Neuronal stem cell (in vitro differentiated cells): ENCODE measurements around the gene RNF121.

Source experiments
- DNase-seq: peaks from one replicate; pipeline ENCODE4 v3.0.0-alpha.2; 2013; ENCODE audit warnings: low spot score
- H2AFZ ChIP-seq: one replicate; pipeline ENCODE4 v1.6.1; 2013; ENCODE audit warnings: mild to moderate bottlenecking, low read length, inconsistent platforms
- H2AK5ac ChIP-seq: 2 replicates; pipeline ENCODE4 v1.6.1; 2013; ENCODE audit warnings: low read depth, mild to moderate bottlenecking, inconsistent platforms, low read length, moderate library complexity, mixed read lengths
- H2BK120ac ChIP-seq: 2 replicates; pipeline ENCODE4 v1.6.1; 2013; ENCODE audit warnings: low read depth, mild to moderate bottlenecking, inconsistent platforms, low read length, moderate library complexity, mixed read lengths
- H2BK12ac ChIP-seq: one replicate; pipeline ENCODE4 v1.6.1; 2013; ENCODE audit warnings: low read length, inconsistent platforms
- H2BK15ac ChIP-seq: 2 replicates; pipeline ENCODE4 v1.6.1; 2013; ENCODE audit warnings: mild to moderate bottlenecking, low read length, inconsistent platforms, mixed read lengths
- H2BK5ac ChIP-seq: one replicate; pipeline ENCODE4 v1.6.1; 2013; ENCODE audit warnings: inconsistent platforms, mild to moderate bottlenecking, low read length, moderate library complexity
- H3K14ac ChIP-seq: one replicate; pipeline ENCODE4 v1.6.1; 2013; ENCODE audit warnings: low read length, inconsistent platforms
- H3K18ac ChIP-seq: 2 replicates; pipeline ENCODE4 v1.6.1; 2013; ENCODE audit warnings: low read length, inconsistent platforms
- H3K23ac ChIP-seq: 2 replicates; pipeline ENCODE4 v1.6.1; 2013; ENCODE audit warnings: low read depth, mild to moderate bottlenecking, mixed read lengths, low read length, inconsistent platforms; ENCODE audit not compliant: poor library complexity
- H3K27ac ChIP-seq: replicated peaks from 3 replicates; pipeline ENCODE4 v1.5.1; 2013; ENCODE audit warnings: low read length, inconsistent platforms
- H3K27me3 ChIP-seq, 3 experiments: 2 replicates each; pipeline ENCODE4 v1.6.1; 2013; ENCODE audit warnings: low read length in 3 of 3, mild to moderate bottlenecking in 2 of 3, inconsistent platforms in 1 of 3, low read depth in 1 of 3, mixed read lengths in 1 of 3, moderate library complexity in 1 of 3; ENCODE audit not compliant: control insufficient read depth in 3 of 3, insufficient read depth in 3 of 3
- H3K36me3 ChIP-seq, 2 donors: replicated peaks in 1 of 2; 2 replicates each; pipeline ENCODE4 v1.6.1; 2013; ENCODE audit warnings: low read length in 2 of 2; ENCODE audit not compliant: control insufficient read depth in 2 of 2, insufficient read depth in 2 of 2
- H3K4ac ChIP-seq: 2 replicates; pipeline ENCODE4 v1.6.1; 2013; ENCODE audit warnings: inconsistent platforms, mild to moderate bottlenecking, low read length, moderate library complexity
- H3K4me1 ChIP-seq, 2 donors: 1 replicate in 1 of 2; 2 replicates in 1 of 2; pipeline ENCODE4 v1.6.1; 2013; ENCODE audit warnings: low read length in 2 of 2, low read depth in 1 of 2; ENCODE audit not compliant: control insufficient read depth in 2 of 2, insufficient read depth in 1 of 2
- H3K4me2 ChIP-seq: one replicate; pipeline ENCODE4 v1.6.1; 2013; ENCODE audit warnings: mild to moderate bottlenecking, low read length, inconsistent platforms; ENCODE audit not compliant: insufficient read depth, poor library complexity, severe bottlenecking
- H3K4me3 ChIP-seq, 2 donors: 2 replicates each; pipeline ENCODE4 v1.5.1; 2013; ENCODE audit warnings: low read length in 2 of 2, mild to moderate bottlenecking in 2 of 2, inconsistent platforms in 1 of 2, moderate library complexity in 1 of 2
- H3K79me1 ChIP-seq: one replicate; pipeline ENCODE4 v1.6.1; 2013; ENCODE audit warnings: low read depth, mild to moderate bottlenecking, inconsistent platforms, low read length, moderate library complexity
- H3K9ac ChIP-seq: one replicate; pipeline ENCODE4 v1.6.1; 2013; ENCODE audit warnings: mild to moderate bottlenecking, low read depth, low read length, inconsistent platforms; ENCODE audit not compliant: poor library complexity
- H3K9me3 ChIP-seq, 2 donors: replicated peaks in 1 of 2; 2 replicates each; pipeline versions ENCODE3 to v1.6.1; 2013; ENCODE audit warnings: low read length in 2 of 2, mild to moderate bottlenecking in 2 of 2, inconsistent platforms in 1 of 2, low read depth in 1 of 2, mixed read lengths in 1 of 2, moderate library complexity in 1 of 2; ENCODE audit not compliant: control insufficient read depth in 2 of 2, insufficient read depth in 1 of 2
- H4K8ac ChIP-seq: one replicate; pipeline ENCODE4 v1.6.1; 2013; ENCODE audit warnings: low read depth, mild to moderate bottlenecking, inconsistent platforms, low read length, moderate library complexity
- H4K91ac ChIP-seq: one replicate; pipeline ENCODE4 v1.6.1; 2013; ENCODE audit warnings: low read length, low read depth, mild to moderate bottlenecking, inconsistent platforms; ENCODE audit not compliant: poor library complexity
- WGBS, 2 donors: extraction: QIAGEN DNeasy Blood & Tissue Kit; methylation state at CpG; one replicate each; pipeline ENCODE4 v1.1.7; 2013; ENCODE audit warnings: missing lambda C conversion rate in 2 of 2, mixed read lengths in 1 of 2; ENCODE audit not compliant: insufficient read length in 2 of 2, insufficient replicate concordance in 1 of 2; ENCODE audit errors: extremely low coverage in 2 of 2; 5-methylcytosine and 5-hydroxymethylcytosine counted together

RNF121 gene

DNA sequence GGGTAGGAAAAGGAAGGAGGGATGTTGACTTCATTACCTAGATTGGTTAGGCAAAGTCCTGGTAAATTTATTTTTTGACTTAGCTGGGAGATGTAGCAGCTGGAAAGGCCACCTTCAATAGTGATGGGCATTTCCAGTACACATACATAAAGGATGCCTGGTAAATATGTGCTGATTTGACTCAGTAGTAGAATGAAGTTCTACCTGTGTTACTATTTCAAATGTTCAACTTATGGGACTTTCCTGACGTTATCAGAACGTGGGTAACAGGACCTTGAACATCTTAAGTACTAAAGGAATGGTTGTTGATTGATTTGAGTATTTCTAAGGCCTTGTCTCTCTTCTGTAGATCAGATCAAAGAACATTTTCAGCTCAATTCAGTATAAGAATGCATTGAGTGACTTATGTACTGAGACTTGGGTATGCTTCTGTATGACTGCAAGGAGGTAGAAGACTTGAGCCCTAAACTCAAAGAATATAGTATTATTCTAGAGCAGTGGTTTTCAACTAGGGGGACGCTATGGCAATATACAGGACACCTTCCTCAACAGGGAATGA, 27.1 kb downstream of the RNF121 start:
- H3K4ac ChIP-seq, result no peak overlapping the region

DNA sequence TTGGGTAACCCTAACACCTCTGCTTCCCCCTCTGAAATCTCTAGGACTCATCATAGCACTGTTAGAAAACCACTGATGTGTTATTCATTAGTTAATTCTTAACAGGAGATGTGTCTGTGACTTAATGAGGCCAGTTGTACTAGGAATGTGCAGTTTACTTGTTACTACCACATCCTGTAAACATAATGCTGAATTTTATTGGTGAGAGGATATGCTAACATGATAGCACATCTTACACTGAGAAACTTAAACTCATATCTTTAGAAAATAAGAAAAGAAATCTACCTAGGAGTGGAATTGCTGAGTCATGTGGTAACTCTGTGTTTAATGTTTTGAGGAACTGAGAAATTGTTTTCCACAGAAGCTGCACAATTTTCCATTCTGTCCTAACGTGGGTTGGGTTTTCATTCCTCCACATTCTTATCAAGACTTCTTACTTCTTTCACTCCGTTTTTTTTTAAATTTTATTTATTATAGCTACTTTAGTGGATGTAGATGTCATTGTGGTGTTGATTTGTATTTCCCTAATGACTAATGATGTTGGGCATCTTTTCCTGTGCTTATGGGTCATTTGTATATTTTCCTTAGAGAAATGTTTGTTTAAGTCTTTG, 33.7 kb downstream of the RNF121 start:
- H4K91ac ChIP-seq, result no peak overlapping the region
- no peak overlapping the region for H2BK12ac ChIP-seq
- H3K27me3 ChIP-seq, result no peaks in the 10 kb centered on the region
- H3K18ac ChIP-seq, result no peak overlapping the region
- H2AFZ ChIP-seq, result no peak overlapping the region
- no peaks in the 10 kb centered on the region for H3K4me1 ChIP-seq
- no peak overlapping the region for H2AK5ac ChIP-seq
- H3K27ac ChIP-seq, result no peak overlapping the region
- H3K4ac ChIP-seq, result no peak overlapping the region
- H3K79me1 ChIP-seq, result no peaks in the 10 kb centered on the region
- H3K9me3 ChIP-seq, result peaks cover 3 to 12% of the 10 kb centered on the region in 2 donors
- no peak overlapping the region for H3K4me2 ChIP-seq
- H3K14ac ChIP-seq, result no peak overlapping the region
- no peak overlapping the region for H3K9ac ChIP-seq
- no peak overlapping the region for H3K23ac ChIP-seq
- H4K8ac ChIP-seq, result no peak overlapping the region
- H2BK15ac ChIP-seq, result no peak overlapping the region
- no peak overlapping the region for H2BK120ac ChIP-seq
- DNase-seq, result no peak
- peaks cover 4 to 66% of the 10 kb centered on the region in 2 donors for H3K36me3 ChIP-seq
- H3K4me3 ChIP-seq, result no peak overlapping the region
- H2BK5ac ChIP-seq, result no peak overlapping the region
- no CpG with 5 or more reads among the region's 2 CpGs for WGBS, 2 donors

More for the DNA sequence above, 27.1 kb downstream of the RNF121 start:
- Histone ChIP-seq H2BK15ac (no peak overlapping the region), H3K4me3 (no peak overlapping the region), H3K36me3 (peaks cover 4 to 20% of the 10 kb centered on the region in 2 donors), H3K9me3 (peaks cover 3% of the 10 kb centered on the region in 2 donors), H3K79me1 (no peaks in the 10 kb centered on the region), H2AFZ (no peak overlapping the region), H3K14ac (no peak overlapping the region), H3K27me3 (no peaks in the 10 kb centered on the region), H2AK5ac (no peak overlapping the region), H4K8ac (no peak overlapping the region), H4K91ac (no peak overlapping the region), H3K27ac (no peak overlapping the region), H2BK12ac (no peak overlapping the region), H3K4me1 (no peaks in the 10 kb centered on the region), H3K18ac (no peak overlapping the region), H3K9ac (no peak overlapping the region), H2BK5ac (no peak overlapping the region), H2BK120ac (no peak overlapping the region), H3K4me2 (no peak overlapping the region), H3K23ac (no peak overlapping the region)
- DNase-seq, result no peak
- WGBS, 2 donors, result no CpG with 5 or more reads among the region's 3 CpGs

DNA sequence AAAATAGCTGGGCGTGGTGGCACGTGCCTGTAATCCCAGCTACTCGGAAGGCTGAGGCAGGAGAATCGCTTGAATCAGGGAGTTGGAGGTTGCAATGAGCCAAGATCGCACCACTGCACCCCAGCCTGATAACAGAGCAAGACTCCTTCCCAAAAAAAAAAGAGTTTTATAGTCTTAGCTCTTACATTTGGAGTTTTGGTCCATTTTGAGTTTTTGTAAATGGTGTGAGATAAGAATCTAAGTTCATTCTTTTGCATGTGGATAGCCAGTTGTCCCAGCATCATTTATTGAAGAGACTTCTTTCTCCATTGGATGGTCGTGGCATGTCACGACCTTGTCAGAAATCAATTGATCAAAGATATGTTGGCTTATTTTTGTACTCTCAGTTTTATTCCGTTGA, 34.6 kb downstream of the RNF121 start:
- H3K27me3 ChIP-seq, result no peaks in the 10 kb centered on the region
- H3K27ac ChIP-seq, result no peak overlapping the region
- H3K9ac ChIP-seq, result no peak overlapping the region
- no peak overlapping the region for H2AK5ac ChIP-seq
- no peak overlapping the region for H2AFZ ChIP-seq
- no peak overlapping the region for H3K4me2 ChIP-seq
- no peak for DNase-seq
- WGBS, 2 donors, result no CpG with 5 or more reads among the region's 8 CpGs
- H2BK5ac ChIP-seq, result no peak overlapping the region
- no peak overlapping the region for H4K8ac ChIP-seq
- H4K91ac ChIP-seq, result no peak overlapping the region
- H2BK12ac ChIP-seq, result no peak overlapping the region
- peaks cover 3 to 12% of the 10 kb centered on the region in 2 donors for H3K9me3 ChIP-seq
- no peak overlapping the region for H3K4me3 ChIP-seq
- no peak overlapping the region for H2BK15ac ChIP-seq
- H3K18ac ChIP-seq, result no peak overlapping the region
- H3K23ac ChIP-seq, result no peak overlapping the region
- peaks cover 7 to 74% of the 10 kb centered on the region in 2 donors for H3K36me3 ChIP-seq
- no peak overlapping the region for H3K14ac ChIP-seq
- H3K4me1 ChIP-seq, result no peaks in the 10 kb centered on the region
- no peak overlapping the region for H2BK120ac ChIP-seq
- no peak overlapping the region for H3K4ac ChIP-seq
- H3K79me1 ChIP-seq, result no peaks in the 10 kb centered on the region

DNA sequence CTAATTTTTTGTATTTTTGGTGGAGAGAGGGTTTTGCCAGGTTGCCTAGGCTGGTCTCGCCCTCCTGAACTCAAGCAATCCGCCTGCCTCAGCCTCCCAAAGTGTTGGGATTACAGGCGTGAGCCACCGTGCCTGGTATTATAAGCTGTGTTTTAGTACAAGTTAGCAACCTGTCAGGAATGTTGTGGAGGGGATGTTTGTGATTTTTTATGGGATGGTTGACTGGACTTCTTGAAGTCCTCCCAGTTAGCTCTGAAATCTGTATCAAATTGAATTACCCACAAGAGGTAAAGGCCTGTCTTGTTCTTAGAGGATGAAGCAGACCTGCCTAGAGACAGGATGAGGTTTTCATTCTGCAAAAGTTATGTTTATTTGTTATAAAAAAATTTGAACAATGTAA, 35.8 kb downstream of the RNF121 start:
- Histone ChIP-seq H3K18ac (no peak overlapping the region), H2BK120ac (no peak overlapping the region), H2BK12ac (no peak overlapping the region), H3K9ac (no peak overlapping the region), H4K8ac (no peak overlapping the region), H3K27me3 (no peaks in the 10 kb centered on the region), H2BK5ac (no peak overlapping the region), H3K23ac (no peak overlapping the region), H3K4ac (no peak overlapping the region), H3K36me3 (peaks cover 7 to 79% of the 10 kb centered on the region in 2 donors), H3K4me2 (no peak overlapping the region), H4K91ac (no peak overlapping the region), H3K9me3 (peaks cover 3 to 12% of the 10 kb centered on the region in 2 donors), H2BK15ac (no peak overlapping the region), H3K14ac (no peak overlapping the region), H2AFZ (no peak overlapping the region), H3K27ac (no peak overlapping the region), H3K4me3 (no peak overlapping the region), H3K4me1 (no peaks in the 10 kb centered on the region), H2AK5ac (no peak overlapping the region), H3K79me1 (no peaks in the 10 kb centered on the region)
- WGBS, 2 donors, result no CpG with 5 or more reads among the region's 4 CpGs
- no peak for DNase-seq
